Measurements from ENCODE around the gene UCN. TPM values are rescaled to one million over a fixed set of nuclear protein-coding genes. Genes with fewer than 3 reads are reported as not detected.
"Not testable (repeated sequence)": the region's sequence is repeated elsewhere in the genome, so short reads cannot be mapped to it uniquely, and the experiment has no call there.

The UCN gene
- polyA plus RNA-seq, 4 donors = 0.76 to 8.9 (median 2.4) TPM

GRCh38 chr2:27320958-27321543 lies 12.8 kb upstream of the UCN start:
- no peak for FAIRE-seq
- no peaks in the 10 kb centered on the region for H3K9me3 ChIP-seq (ENCODE audit: control insufficient read depth in 2 of 2, insufficient read depth in 1 of 2, low read depth in 1 of 2, low read length in 1 of 2)
- H3K27me3 ChIP-seq (ENCODE audit: control insufficient read depth in 3 of 3, insufficient read depth in 3 of 3, low read length in 3 of 3) = no peaks in the 10 kb centered on the region
- H3K4me3 ChIP-seq (ENCODE audit: low read depth in 1 of 3, low read length in 3 of 3) = peak overlapping the region in 1 of 3 donors; percentile 90
- H3K27ac ChIP-seq (ENCODE audit: low read depth in 1 of 3, low read length in 2 of 3) = peak overlapping the region in 1 of 3 donors; percentile 91
- 45 to 59% (median 58%) methylated on average over 8 of the region's 8 CpGs for WGBS, 3 donors
- DNase-seq = peak; percentile 86 to 87
- H3K4me1 ChIP-seq (ENCODE audit: control insufficient read depth in 3 of 3, insufficient read depth in 2 of 3, low read depth in 1 of 3, low read length in 2 of 3) = peaks cover 3 to 22% (median 12%) of the 10 kb centered on the region in 3 donors
- peaks cover 0 to 21% (median 2%) of the 10 kb centered on the region in 3 donors for H3K36me3 ChIP-seq (ENCODE audit: control insufficient read depth in 3 of 3, insufficient read depth in 2 of 3, low read depth in 1 of 3, low read length in 3 of 3)

DNA sequence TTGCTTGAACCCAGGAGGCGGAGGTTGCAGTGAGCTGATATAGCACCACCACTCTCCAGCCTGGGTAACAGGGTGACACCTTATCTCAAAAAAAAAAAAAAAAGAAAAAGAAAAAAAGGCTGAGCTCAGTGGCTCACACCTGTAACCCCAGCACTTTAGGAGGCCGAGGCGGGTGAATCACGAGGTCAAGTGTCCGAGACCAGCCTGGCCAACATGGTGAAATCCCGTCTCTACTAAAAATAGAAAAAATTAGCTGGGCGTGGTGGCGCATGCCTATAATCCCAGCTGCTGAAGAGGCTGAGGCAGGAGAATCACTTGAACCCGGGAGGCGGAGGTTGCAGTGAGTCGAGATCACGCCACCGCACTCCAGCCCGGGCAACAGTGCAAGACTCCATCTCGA lies 11.6 kb upstream of the UCN start:
- not testable (repeated sequence) for H3K4me3 ChIP-seq (ENCODE audit: low read depth in 1 of 3, low read length in 3 of 3); DNase-seq; H3K27me3 ChIP-seq (ENCODE audit: control insufficient read depth in 3 of 3, insufficient read depth in 3 of 3, low read length in 3 of 3); H3K27ac ChIP-seq (ENCODE audit: low read depth in 1 of 3, low read length in 2 of 3); H3K9me3 ChIP-seq (ENCODE audit: control insufficient read depth in 2 of 2, insufficient read depth in 1 of 2, low read depth in 1 of 2, low read length in 1 of 2); FAIRE-seq
- 94 to 96% (median 96%) methylated on average over 15 of the region's 15 CpGs for WGBS, 3 donors
- H3K36me3 ChIP-seq (ENCODE audit: control insufficient read depth in 3 of 3, insufficient read depth in 2 of 3, low read depth in 1 of 3, low read length in 3 of 3) = peaks cover 0 to 27% (median 0%) of the 10 kb centered on the region in 3 donors
- H3K4me1 ChIP-seq (ENCODE audit: control insufficient read depth in 3 of 3, insufficient read depth in 2 of 3, low read depth in 1 of 3, low read length in 2 of 3) = peaks cover 3 to 22% (median 12%) of the 10 kb centered on the region in 3 donors

DNA sequence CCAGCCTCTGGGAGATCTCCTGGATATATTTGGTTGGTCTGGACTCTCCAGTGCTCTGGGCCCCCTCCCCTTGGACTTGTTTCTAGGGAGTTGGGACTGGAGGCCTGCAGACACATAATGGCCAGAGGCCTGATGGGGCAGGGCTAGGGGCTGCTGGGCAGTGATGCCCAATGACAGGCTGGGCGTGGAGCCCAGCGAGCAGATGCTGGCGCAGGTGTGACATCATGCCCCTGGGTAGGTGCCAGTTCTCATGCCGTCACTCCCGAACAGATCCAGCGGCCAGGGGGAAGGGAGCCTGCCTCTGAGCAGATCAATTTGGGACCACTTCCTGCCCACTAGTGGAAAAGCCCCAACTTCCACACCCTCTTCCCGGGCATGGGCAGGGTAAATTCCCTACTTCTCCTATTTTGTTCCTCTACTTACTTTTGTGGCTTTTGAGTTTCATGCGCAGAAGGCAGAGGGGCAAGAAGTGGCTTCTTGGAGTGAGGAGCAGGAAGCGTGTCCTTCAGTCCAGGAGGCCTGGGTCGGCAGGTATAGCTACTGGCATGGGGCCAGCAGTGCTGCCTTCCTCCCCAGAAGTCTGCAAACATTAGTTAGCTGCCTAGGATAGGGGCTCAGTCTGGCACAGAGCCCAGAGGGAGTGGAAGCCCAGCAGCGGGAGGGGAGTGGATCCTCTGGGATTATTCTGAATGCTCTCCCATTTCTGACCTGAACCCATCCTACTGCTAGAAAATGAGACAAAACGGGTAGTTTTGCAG lies 8.6 kb upstream of the UCN start:
- no peaks in the 10 kb centered on the region for H3K9me3 ChIP-seq (ENCODE audit: control insufficient read depth in 2 of 2, insufficient read depth in 1 of 2, low read depth in 1 of 2, low read length in 1 of 2)

GRCh38 chr2:27315122-27315521 lies 6.9 kb upstream of the UCN start:
- no peak overlapping the region for H3K27ac ChIP-seq (ENCODE audit: low read depth in 1 of 3, low read length in 2 of 3)
- DNase-seq = no peak
- no peak for FAIRE-seq
- peaks cover 0 to 4% (median 0%) of the 10 kb centered on the region in 3 donors for H3K4me1 ChIP-seq (ENCODE audit: control insufficient read depth in 3 of 3, insufficient read depth in 2 of 3, low read depth in 1 of 3, low read length in 2 of 3)
- H3K4me3 ChIP-seq (ENCODE audit: low read depth in 1 of 3, low read length in 3 of 3) = no peak overlapping the region
- H3K9me3 ChIP-seq (ENCODE audit: control insufficient read depth in 2 of 2, insufficient read depth in 1 of 2, low read depth in 1 of 2, low read length in 1 of 2) = no peaks in the 10 kb centered on the region
- 81 to 89% (median 85%) methylated on average over 8 of the region's 8 CpGs for WGBS, 3 donors
- no peaks in the 10 kb centered on the region for H3K27me3 ChIP-seq (ENCODE audit: control insufficient read depth in 3 of 3, insufficient read depth in 3 of 3, low read length in 3 of 3)
- H3K36me3 ChIP-seq (ENCODE audit: control insufficient read depth in 3 of 3, insufficient read depth in 2 of 3, low read depth in 1 of 3, low read length in 3 of 3) = peaks cover 0 to 43% (median 2%) of the 10 kb centered on the region in 3 donors

More for the DNA sequence above, 8.6 kb upstream of the UCN start:
- FAIRE-seq (no peak), DNase-seq (no peak)
- Histone ChIP-seq H3K4me3 (ENCODE audit: low read depth in 1 of 3, low read length in 3 of 3) (no peak overlapping the region), H3K27me3 (ENCODE audit: control insufficient read depth in 3 of 3, insufficient read depth in 3 of 3, low read length in 3 of 3) (no peaks in the 10 kb centered on the region), H3K4me1 (ENCODE audit: control insufficient read depth in 3 of 3, insufficient read depth in 2 of 3, low read depth in 1 of 3, low read length in 2 of 3) (peaks cover 0 to 16% (median 3%) of the 10 kb centered on the region in 3 donors), H3K36me3 (ENCODE audit: control insufficient read depth in 3 of 3, insufficient read depth in 2 of 3, low read depth in 1 of 3, low read length in 3 of 3) (peaks cover 0 to 36% (median 0%) of the 10 kb centered on the region in 3 donors), H3K27ac (ENCODE audit: low read depth in 1 of 3, low read length in 2 of 3) (no peak overlapping the region)
- 69 to 79% (median 78%) methylated on average over 12 of the region's 12 CpGs for WGBS, 3 donors

DNA sequence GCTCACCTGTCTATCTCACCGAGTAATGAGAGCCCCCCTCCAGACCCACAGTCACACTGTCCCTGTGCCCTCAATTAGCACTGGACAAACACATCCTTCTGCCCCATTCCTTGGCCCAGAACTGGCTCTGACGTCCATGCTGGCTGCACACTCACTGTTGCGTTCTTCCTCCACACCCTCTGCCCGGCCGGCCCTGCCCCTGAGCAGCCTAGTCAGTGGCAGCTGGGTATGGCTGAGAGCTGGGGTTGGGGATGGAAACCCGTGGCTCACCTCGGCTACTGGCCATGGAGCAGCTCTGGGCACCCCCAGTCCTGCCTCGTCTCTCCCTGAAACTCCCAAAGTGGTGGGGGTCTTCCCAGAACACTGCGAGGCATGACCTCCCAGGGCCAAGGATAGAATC lies 6.5 kb upstream of the UCN start:
- no peak for DNase-seq
- no peaks in the 10 kb centered on the region for H3K9me3 ChIP-seq (ENCODE audit: control insufficient read depth in 2 of 2, insufficient read depth in 1 of 2, low read depth in 1 of 2, low read length in 1 of 2)
- no peaks in the 10 kb centered on the region for H3K27me3 ChIP-seq (ENCODE audit: control insufficient read depth in 3 of 3, insufficient read depth in 3 of 3, low read length in 3 of 3)
- no peak overlapping the region for H3K4me3 ChIP-seq (ENCODE audit: low read depth in 1 of 3, low read length in 3 of 3)
- 89 to 90% (median 90%) methylated on average over 9 of the region's 9 CpGs for WGBS, 3 donors
- FAIRE-seq = no peak
- peaks cover 0 to 4% (median 0%) of the 10 kb centered on the region in 3 donors for H3K4me1 ChIP-seq (ENCODE audit: control insufficient read depth in 3 of 3, insufficient read depth in 2 of 3, low read depth in 1 of 3, low read length in 2 of 3)
- H3K27ac ChIP-seq (ENCODE audit: low read depth in 1 of 3, low read length in 2 of 3) = no peak overlapping the region
- peaks cover 0 to 45% (median 2%) of the 10 kb centered on the region in 3 donors for H3K36me3 ChIP-seq (ENCODE audit: control insufficient read depth in 3 of 3, insufficient read depth in 2 of 3, low read depth in 1 of 3, low read length in 3 of 3)

DNA sequence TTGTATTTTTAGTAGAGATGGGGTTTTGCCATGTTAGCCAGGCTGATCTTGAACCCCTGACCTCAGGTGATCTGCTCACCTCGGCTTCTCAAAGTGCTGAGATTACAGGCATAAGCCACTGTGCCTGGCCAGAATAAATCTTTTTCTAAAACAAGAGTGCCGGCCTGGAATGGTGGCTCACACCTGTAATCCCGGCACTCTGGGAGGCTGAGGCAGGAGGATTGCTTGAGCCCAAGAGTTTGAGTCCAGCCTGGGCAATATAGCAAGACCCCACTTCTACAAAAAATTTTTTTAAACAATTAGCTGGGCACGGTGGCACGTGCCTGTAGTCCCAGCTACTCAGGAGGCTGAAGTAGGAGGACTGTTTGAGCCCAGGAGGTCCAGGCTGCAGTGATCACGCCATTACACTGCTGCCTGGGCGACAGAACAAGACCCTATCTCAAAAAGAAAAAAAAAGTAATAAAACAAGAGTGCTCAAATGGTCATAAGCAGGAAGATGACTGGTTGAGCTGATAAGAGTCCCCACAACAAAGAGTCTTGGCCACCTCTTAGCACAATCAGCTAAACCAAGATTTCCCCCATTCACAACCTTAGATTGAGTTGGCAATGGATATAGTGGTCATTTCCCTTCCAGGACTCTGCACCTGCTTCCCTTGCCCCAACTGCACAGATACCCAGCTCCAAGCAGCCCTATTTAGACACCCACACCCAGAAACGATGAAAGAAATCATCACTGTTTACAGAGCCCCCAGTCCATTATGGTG lies 5.8 kb upstream of the UCN start:
- Histone ChIP-seq H3K27ac (ENCODE audit: low read depth in 1 of 3, low read length in 2 of 3) (no peak overlapping the region), H3K4me1 (ENCODE audit: control insufficient read depth in 3 of 3, insufficient read depth in 2 of 3, low read depth in 1 of 3, low read length in 2 of 3) (peaks cover 0 to 4% (median 0%) of the 10 kb centered on the region in 3 donors), H3K9me3 (ENCODE audit: control insufficient read depth in 2 of 2, insufficient read depth in 1 of 2, low read depth in 1 of 2, low read length in 1 of 2) (no peaks in the 10 kb centered on the region), H3K36me3 (ENCODE audit: control insufficient read depth in 3 of 3, insufficient read depth in 2 of 3, low read depth in 1 of 3, low read length in 3 of 3) (peaks cover 0 to 47% (median 2%) of the 10 kb centered on the region in 3 donors), H3K4me3 (ENCODE audit: low read depth in 1 of 3, low read length in 3 of 3) (no peak overlapping the region), H3K27me3 (ENCODE audit: control insufficient read depth in 3 of 3, insufficient read depth in 3 of 3, low read length in 3 of 3) (no peaks in the 10 kb centered on the region)
- FAIRE-seq (no peak), DNase-seq (no peak)
- WGBS, 3 donors = 85 to 92% (median 91%) methylated on average over 8 of the region's 8 CpGs

- Histone ChIP-seq H3K27ac (ENCODE audit: low read depth in 1 of 3, low read length in 2 of 3) (no peak overlapping the region), H3K4me1 (ENCODE audit: control insufficient read depth in 3 of 3, insufficient read depth in 2 of 3, low read depth in 1 of 3, low read length in 2 of 3) (peaks cover 0 to 4% (median 0%) of the 10 kb centered on the region in 3 donors), H3K4me3 (ENCODE audit: low read depth in 1 of 3, low read length in 3 of 3) (no peak overlapping the region), H3K36me3 (ENCODE audit: control insufficient read depth in 3 of 3, insufficient read depth in 2 of 3, low read depth in 1 of 3, low read length in 3 of 3) (peaks cover 0 to 50% (median 2%) of the 10 kb centered on the region in 3 donors), H3K27me3 (ENCODE audit: control insufficient read depth in 3 of 3, insufficient read depth in 3 of 3, low read length in 3 of 3) (peaks cover 6 to 14% (median 8%) of the 10 kb centered on the region in 3 donors), H3K9me3 (ENCODE audit: control insufficient read depth in 2 of 2, insufficient read depth in 1 of 2, low read depth in 1 of 2, low read length in 1 of 2) (no peaks in the 10 kb centered on the region)
- WGBS, 3 donors = 96 to 98% (median 96%) methylated on average over 3 of the region's 3 CpGs
- no peak for FAIRE-seq
- no peak for DNase-seq
These were observed 3.9 kb upstream of the UCN start for GRCh38 chr2:27312152-27312551.

DNA sequence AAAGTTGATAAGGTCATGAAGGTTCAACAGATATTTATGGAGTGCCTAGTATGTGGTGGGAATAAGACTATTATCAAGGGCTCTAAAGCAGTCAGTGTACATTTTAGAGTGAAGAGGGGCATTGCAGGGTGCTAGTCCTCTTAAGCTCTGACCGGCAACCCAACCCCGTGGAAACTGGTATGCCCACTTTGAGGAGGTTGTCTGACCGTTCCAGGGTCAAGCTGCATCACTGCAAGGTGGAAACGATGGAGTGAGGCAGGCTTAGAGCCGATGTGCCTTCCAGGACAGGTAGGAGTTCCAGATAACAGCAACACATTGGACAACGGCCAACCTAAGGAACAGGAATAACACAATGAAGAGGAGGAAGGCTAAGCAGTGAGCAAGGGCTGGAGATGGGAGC lies 1.4 kb upstream of the UCN start:
- Histone ChIP-seq H3K27me3 (ENCODE audit: control insufficient read depth in 3 of 3, insufficient read depth in 3 of 3, low read length in 3 of 3) (peaks cover 6 to 39% (median 14%) of the 10 kb centered on the region in 3 donors), H3K36me3 (ENCODE audit: control insufficient read depth in 3 of 3, insufficient read depth in 2 of 3, low read depth in 1 of 3, low read length in 3 of 3) (peaks cover 0 to 31% (median 2%) of the 10 kb centered on the region in 3 donors), H3K4me1 (ENCODE audit: control insufficient read depth in 3 of 3, insufficient read depth in 2 of 3, low read depth in 1 of 3, low read length in 2 of 3) (peaks cover 0 to 14% (median 2%) of the 10 kb centered on the region in 3 donors), H3K27ac (ENCODE audit: low read depth in 1 of 3, low read length in 2 of 3) (no peak overlapping the region), H3K9me3 (ENCODE audit: control insufficient read depth in 2 of 2, insufficient read depth in 1 of 2, low read depth in 1 of 2, low read length in 1 of 2) (no peaks in the 10 kb centered on the region), H3K4me3 (ENCODE audit: low read depth in 1 of 3, low read length in 3 of 3) (no peak overlapping the region)
- DNase-seq (no peak), FAIRE-seq (no peak)
- 66 to 89% (median 74%) methylated on average over 6 of the region's 6 CpGs for WGBS, 3 donors
